Measurements from ENCODE around the gene CHODL. TPM values are rescaled to one million over a fixed set of nuclear protein-coding genes. Genes with fewer than 3 reads are reported as not detected.

CHODL gene, protein sequence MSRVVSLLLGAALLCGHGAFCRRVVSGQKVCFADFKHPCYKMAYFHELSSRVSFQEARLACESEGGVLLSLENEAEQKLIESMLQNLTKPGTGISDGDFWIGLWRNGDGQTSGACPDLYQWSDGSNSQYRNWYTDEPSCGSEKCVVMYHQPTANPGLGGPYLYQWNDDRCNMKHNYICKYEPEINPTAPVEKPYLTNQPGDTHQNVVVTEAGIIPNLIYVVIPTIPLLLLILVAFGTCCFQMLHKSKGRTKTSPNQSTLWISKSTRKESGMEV
- total RNA-seq: under 0.01 TPM

- peak in 2 of 3 donors; percentile 9 to 17 for DNase-seq (ENCODE audit: low read depth in 2 of 3, low spot score in 2 of 3)
Measured at GRCh38 chr21:18244671-18245463, at the start of gene CHODL. CHODL (plus strand) TSS chr21:18244833; CDS start chr21:18245224, 391 bp downstream.

- DNase-seq (ENCODE audit: low read depth in 2 of 3, low spot score in 2 of 3): peak in 1 of 3 donors; percentile 37
Measured at GRCh38 chr21:18204931-18205330, 39.7 kb upstream of the CHODL start.

GRCh38 chr21:18218331-18218730 lies 26.3 kb upstream of the CHODL start:
- DNase-seq (ENCODE audit: low read depth in 2 of 3, low spot score in 2 of 3): no peak

- no peak for DNase-seq (ENCODE audit: low read depth in 2 of 3, low spot score in 2 of 3)
Measured at GRCh38 chr21:18220498-18220897, 24.1 kb upstream of the CHODL start.

DNA sequence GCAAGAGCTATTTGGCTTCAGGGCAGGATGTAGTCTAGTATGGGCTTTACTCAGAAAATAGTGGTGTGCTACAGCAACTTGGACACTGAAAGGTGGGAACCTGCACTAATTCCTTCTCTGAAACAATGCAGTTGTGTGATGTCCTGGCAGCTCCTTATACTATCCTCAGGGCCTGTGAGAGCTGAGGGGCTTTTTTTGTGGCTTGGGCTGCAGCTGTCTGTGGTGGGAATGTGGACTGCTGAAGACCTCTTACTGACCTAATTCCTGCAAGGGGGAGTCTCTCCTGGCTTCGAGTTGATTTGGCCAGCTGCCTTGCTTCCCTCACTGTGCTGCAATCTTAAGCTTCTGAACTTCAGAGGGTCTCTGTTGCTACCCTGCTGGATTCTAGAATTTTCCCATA lies 22.3 kb upstream of the CHODL start:
- no peak for DNase-seq (ENCODE audit: low read depth in 2 of 3, low spot score in 2 of 3)

- DNase-seq (ENCODE audit: low read depth in 2 of 3, low spot score in 2 of 3): no peak
Measured at GRCh38 chr21:18228060-18228739, 16.4 kb upstream of the CHODL start.

GRCh38 chr21:18235545-18235944 lies 9.1 kb upstream of the CHODL start:
- DNase-seq (ENCODE audit: low read depth in 2 of 3, low spot score in 2 of 3): no peak

- DNase-seq (ENCODE audit: low read depth in 2 of 3, low spot score in 2 of 3): peak in 2 of 3 donors; percentile 18 to 39
Measured at GRCh38 chr21:18245464-18245967, 883 bp downstream of the CHODL start.

DNA sequence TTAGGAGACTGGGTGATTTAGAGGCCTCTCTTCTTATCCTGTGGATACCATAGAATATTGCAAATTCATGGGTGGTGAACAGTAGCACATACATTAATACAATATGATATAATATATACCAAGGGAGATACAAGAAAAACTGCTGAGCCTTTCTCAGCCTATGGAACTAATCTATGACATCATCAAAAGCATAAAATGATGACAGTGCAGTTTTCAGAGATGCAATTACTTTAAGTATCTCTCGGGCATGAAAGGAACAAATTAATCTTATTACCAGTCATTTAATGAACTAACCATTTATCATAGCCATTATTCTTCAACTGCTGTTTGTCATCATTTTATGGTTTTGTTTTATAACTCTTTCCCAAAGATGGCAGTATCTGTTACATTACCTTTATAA lies 3.5 kb downstream of the CHODL start:
- DNase-seq (ENCODE audit: low read depth in 2 of 3, low spot score in 2 of 3): no peak

DNA sequence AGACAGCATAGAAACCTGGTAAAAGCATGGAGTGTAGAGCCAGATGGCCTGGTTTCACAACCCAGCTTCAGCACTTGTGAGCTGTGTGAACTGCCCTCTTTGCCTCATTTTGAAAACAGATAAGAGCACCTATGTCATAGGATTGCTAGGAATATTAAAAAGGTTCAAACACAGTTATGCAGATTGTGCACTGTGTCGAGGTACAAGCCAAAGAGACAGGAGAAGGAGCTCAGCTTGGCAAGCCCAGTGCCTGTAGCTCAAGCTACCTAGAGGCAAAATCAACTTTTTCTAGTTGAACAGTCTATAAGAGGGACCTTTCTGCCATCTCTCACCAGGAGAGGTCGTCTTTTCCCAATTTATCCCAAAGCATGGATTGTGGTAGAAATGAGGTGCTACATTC lies 5.0 kb downstream of the CHODL start:
- DNase-seq (ENCODE audit: low read depth in 2 of 3, low spot score in 2 of 3): no peak

GRCh38 chr21:18251065-18251464 lies 6.4 kb downstream of the CHODL start:
- no peak for DNase-seq (ENCODE audit: low read depth in 2 of 3, low spot score in 2 of 3)

- DNase-seq (ENCODE audit: low read depth in 2 of 3, low spot score in 2 of 3): no peak
Measured at GRCh38 chr21:18252256-18252655, 7.6 kb downstream of the CHODL start.

- no peak for DNase-seq (ENCODE audit: low read depth in 2 of 3, low spot score in 2 of 3)
Measured at GRCh38 chr21:18252680-18253079, 8.0 kb downstream of the CHODL start.

- DNase-seq (ENCODE audit: low read depth in 2 of 3, low spot score in 2 of 3): no peak
Measured at GRCh38 chr21:18253221-18253620, 8.6 kb downstream of the CHODL start.

- DNase-seq (ENCODE audit: low read depth in 2 of 3, low spot score in 2 of 3): no peak
Measured at GRCh38 chr21:18253799-18254198, 9.2 kb downstream of the CHODL start.

DNA sequence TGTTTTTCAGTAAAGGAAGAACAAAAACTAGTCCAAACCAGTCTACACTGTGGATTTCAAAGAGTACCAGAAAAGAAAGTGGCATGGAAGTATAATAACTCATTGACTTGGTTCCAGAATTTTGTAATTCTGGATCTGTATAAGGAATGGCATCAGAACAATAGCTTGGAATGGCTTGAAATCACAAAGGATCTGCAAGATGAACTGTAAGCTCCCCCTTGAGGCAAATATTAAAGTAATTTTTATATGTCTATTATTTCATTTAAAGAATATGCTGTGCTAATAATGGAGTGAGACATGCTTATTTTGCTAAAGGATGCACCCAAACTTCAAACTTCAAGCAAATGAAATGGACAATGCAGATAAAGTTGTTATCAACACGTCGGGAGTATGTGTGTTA lies 21.3 kb downstream of the CHODL start:
- DNase-seq (ENCODE audit: low read depth in 2 of 3, low spot score in 2 of 3): no peak

DNA sequence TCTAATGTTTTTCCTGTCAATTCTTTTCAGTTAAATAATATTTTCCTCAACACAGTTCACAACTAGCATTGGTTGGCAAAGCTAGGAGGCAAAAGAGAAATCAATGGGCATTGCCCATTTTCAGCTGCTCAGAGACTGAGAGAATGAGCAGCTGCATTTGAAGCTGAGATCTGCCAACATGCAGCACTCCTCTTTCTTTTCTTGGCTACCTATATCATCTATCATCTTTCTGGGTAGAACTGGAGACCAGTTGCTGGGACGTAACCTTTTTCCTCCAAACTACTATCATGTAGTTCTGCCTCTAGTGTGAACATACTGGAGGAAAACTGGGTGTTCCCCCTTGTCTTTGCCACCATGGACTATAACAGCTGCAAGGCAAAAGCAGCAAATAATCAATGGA lies 22.9 kb downstream of the CHODL start:
- no peak for DNase-seq (ENCODE audit: low read depth in 2 of 3, low spot score in 2 of 3)

DNA sequence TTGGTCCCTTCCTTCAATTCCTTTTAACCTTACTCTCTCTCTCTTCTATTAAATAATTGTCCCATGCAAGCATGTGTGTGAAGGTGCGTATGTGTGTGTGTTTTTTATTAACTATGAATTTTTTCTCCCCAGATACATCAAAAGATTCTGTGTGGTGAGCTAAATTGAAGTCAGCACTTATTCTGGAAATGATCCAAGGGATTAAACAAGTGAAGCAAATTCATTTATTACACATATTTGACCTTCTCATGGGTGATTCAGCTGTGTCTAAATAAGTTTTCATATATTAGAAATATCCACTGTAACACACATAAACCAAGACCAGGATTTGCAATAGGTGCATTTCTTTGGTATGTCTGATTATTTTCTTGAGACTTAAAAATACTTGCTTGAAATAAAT lies 24.3 kb downstream of the CHODL start:
- no peak for DNase-seq (ENCODE audit: low read depth in 2 of 3, low spot score in 2 of 3)

GRCh38 chr21:18269856-18270255 lies 25.2 kb downstream of the CHODL start:
- DNase-seq (ENCODE audit: low read depth in 2 of 3, low spot score in 2 of 3): no peak

GRCh38 chr21:18273400-18273799 lies 28.8 kb downstream of the CHODL start:
- DNase-seq (ENCODE audit: low read depth in 2 of 3, low spot score in 2 of 3): no peak

DNA sequence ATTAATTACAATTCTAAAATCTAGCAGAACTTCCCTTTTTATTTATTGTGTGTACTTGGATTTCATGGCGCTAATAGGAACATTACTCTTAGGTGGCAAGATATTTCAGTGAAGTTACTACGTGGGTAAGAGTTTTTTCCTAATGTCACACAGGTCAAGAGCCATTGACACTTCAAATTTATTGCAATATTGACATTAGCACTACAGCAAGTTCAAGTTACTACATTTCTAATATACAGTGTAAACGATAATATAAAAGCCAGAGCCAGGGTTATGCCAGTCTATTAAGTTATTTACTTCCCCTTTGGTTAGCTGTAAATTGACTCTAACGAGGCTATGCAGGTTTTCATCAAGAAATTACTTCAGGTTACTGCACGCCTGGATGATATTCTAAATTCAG lies 29.7 kb downstream of the CHODL start:
- no peak for DNase-seq (ENCODE audit: low read depth in 2 of 3, low spot score in 2 of 3)
